ENCODE results near the gene UBR4.

Gene UBR4

DNA sequence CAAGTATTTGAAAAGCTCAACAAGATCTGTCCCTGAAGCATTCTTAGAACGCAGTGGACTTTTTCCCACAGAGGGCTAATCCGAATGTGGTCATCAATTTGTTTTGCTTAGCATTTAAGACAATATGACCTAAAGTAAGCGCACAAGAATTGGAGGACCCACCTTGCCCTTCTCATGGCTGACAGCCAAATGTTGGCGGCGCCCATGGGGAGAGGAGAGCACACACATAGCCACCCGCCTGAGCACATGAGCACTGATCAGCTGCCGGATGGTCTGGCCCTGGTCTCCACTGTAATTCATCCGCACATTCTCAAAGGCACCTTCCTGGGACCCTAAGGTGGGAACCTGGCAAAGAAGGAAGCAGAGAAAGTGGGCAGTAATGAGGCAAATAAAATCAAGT, 52.4 kb downstream of the UBR4 start:
- no peaks in the 10 kb centered on the region for H3K79me2 ChIP-seq (ENCODE audit: insufficient read depth, low read length)
- H3K36me3 ChIP-seq (ENCODE audit: insufficient read depth, low read length), result peaks cover 99% of the 10 kb centered on the region
- TF ChIP-seq EZH2 (IDR thresholded peaks at IDR 0.05; ENCODE audit: borderline replicate concordance, low read depth, low read length, severe bottlenecking), result no peak
- TF ChIP-seq, protein P1, sequence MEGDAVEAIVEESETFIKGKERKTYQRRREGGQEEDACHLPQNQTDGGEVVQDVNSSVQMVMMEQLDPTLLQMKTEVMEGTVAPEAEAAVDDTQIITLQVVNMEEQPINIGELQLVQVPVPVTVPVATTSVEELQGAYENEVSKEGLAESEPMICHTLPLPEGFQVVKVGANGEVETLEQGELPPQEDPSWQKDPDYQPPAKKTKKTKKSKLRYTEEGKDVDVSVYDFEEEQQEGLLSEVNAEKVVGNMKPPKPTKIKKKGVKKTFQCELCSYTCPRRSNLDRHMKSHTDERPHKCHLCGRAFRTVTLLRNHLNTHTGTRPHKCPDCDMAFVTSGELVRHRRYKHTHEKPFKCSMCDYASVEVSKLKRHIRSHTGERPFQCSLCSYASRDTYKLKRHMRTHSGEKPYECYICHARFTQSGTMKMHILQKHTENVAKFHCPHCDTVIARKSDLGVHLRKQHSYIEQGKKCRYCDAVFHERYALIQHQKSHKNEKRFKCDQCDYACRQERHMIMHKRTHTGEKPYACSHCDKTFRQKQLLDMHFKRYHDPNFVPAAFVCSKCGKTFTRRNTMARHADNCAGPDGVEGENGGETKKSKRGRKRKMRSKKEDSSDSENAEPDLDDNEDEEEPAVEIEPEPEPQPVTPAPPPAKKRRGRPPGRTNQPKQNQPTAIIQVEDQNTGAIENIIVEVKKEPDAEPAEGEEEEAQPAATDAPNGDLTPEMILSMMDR (IDR thresholded peaks at IDR 0.05; ENCODE audit: borderline replicate concordance, extremely low read depth, low read length, poor library complexity, severe bottlenecking), result no peak
- no peak overlapping the region for H3K27ac ChIP-seq (ENCODE audit: low read length)
- no peaks in the 10 kb centered on the region for H3K9me3 ChIP-seq (ENCODE audit: insufficient read depth, low read length, severe bottlenecking)
- no peak overlapping the region for H3K9ac ChIP-seq (ENCODE audit: low read depth, low read length)
- no peak for DNase-seq
- ATAC-seq (ENCODE audit: insufficient read depth, low read depth), result no peak
- no peaks in the 10 kb centered on the region for H3K4me1 ChIP-seq (ENCODE audit: insufficient read depth, low read length)
- no peak overlapping the region for H3K4me2 ChIP-seq (ENCODE audit: insufficient read depth, low read length)
- no peak overlapping the region for H2AFZ ChIP-seq (ENCODE audit: low read depth, low read length)
- no peaks in the 10 kb centered on the region for H4K20me1 ChIP-seq (ENCODE audit: insufficient read depth, low read length)
- H3K4me3 ChIP-seq (ENCODE audit: low read depth in 1 of 2, low read length in 2 of 2), result no peak overlapping the region
- H3K27me3 ChIP-seq (ENCODE audit: insufficient read depth, low read length, poor library complexity), result no peaks in the 10 kb centered on the region

DNA sequence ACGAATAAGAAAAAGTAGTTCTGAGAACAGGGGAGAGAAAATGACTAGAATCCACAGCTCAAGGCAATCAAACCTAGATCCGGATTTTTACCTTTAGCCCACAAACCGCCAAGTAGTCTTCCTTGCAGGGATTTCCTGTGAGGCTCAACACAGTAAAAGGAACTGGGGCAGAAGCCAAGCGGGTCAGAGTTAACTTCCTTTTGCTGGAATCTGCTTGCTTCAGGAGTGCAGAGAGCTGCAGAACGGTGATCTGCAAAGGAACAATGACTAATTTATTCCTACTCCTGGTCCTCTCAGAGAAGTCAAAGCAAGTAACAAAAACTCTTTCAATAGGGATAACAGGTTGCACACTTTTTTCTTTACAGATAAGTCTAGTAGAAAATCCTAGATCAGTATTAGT, 53.4 kb downstream of the UBR4 start:
- no peaks in the 10 kb centered on the region for H4K20me1 ChIP-seq (ENCODE audit: insufficient read depth, low read length)
- H3K27me3 ChIP-seq (ENCODE audit: insufficient read depth, low read length, poor library complexity), result no peaks in the 10 kb centered on the region
- TF ChIP-seq, protein P1 (IDR thresholded peaks at IDR 0.05; ENCODE audit: borderline replicate concordance, extremely low read depth, low read length, poor library complexity, severe bottlenecking), result no peak
- no peak for TF ChIP-seq EZH2 (IDR thresholded peaks at IDR 0.05; ENCODE audit: borderline replicate concordance, low read depth, low read length, severe bottlenecking)
- ATAC-seq (ENCODE audit: insufficient read depth, low read depth) (no peak), DNase-seq (no peak)
- no peak overlapping the region for H3K27ac ChIP-seq (ENCODE audit: low read length)
- no peaks in the 10 kb centered on the region for H3K4me1 ChIP-seq (ENCODE audit: insufficient read depth, low read length)
- H3K4me2 ChIP-seq (ENCODE audit: insufficient read depth, low read length), result no peak overlapping the region
- H3K4me3 ChIP-seq (ENCODE audit: low read depth in 1 of 2, low read length in 2 of 2), result no peak overlapping the region
- no peak overlapping the region for H2AFZ ChIP-seq (ENCODE audit: low read depth, low read length)
- no peaks in the 10 kb centered on the region for H3K79me2 ChIP-seq (ENCODE audit: insufficient read depth, low read length)
- no peaks in the 10 kb centered on the region for H3K9me3 ChIP-seq (ENCODE audit: insufficient read depth, low read length, severe bottlenecking)
- H3K9ac ChIP-seq (ENCODE audit: low read depth, low read length), result no peak overlapping the region
- H3K36me3 ChIP-seq (ENCODE audit: insufficient read depth, low read length), result peaks cover 99% of the 10 kb centered on the region

DNA sequence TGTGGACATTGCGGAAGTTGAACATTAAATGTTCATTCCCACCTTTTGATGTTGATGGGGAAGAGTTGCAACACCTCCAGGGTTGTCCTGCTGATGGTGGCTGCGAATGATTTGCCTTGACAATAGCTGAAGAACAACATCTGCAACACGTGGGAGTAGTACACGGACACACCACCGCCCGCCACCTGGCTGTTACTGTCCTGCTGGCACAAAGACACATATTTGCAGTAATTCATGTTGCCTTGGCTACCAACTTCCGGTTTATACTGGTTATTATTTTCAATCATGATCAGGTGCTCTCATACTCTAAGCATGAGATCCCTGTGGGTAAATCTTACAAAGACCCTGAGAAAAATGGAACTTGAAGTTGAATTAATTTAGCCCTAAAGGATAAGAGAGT, 55.2 kb downstream of the UBR4 start:
- no peak overlapping the region for H3K4me3 ChIP-seq (ENCODE audit: low read depth in 1 of 2, low read length in 2 of 2)
- no peaks in the 10 kb centered on the region for H3K79me2 ChIP-seq (ENCODE audit: insufficient read depth, low read length)
- H4K20me1 ChIP-seq (ENCODE audit: insufficient read depth, low read length), result no peaks in the 10 kb centered on the region
- no peak overlapping the region for H3K9ac ChIP-seq (ENCODE audit: low read depth, low read length)
- TF ChIP-seq, protein P1 (IDR thresholded peaks at IDR 0.05; ENCODE audit: borderline replicate concordance, extremely low read depth, low read length, poor library complexity, severe bottlenecking), result no peak
- DNase-seq (no peak), ATAC-seq (ENCODE audit: insufficient read depth, low read depth) (no peak)
- H3K4me1 ChIP-seq (ENCODE audit: insufficient read depth, low read length), result no peaks in the 10 kb centered on the region
- peaks cover 99% of the 10 kb centered on the region for H3K36me3 ChIP-seq (ENCODE audit: insufficient read depth, low read length)
- H3K27me3 ChIP-seq (ENCODE audit: insufficient read depth, low read length, poor library complexity), result no peaks in the 10 kb centered on the region
- no peak overlapping the region for H2AFZ ChIP-seq (ENCODE audit: low read depth, low read length)
- H3K4me2 ChIP-seq (ENCODE audit: insufficient read depth, low read length), result no peak overlapping the region
- H3K9me3 ChIP-seq (ENCODE audit: insufficient read depth, low read length, severe bottlenecking), result no peaks in the 10 kb centered on the region
- H3K27ac ChIP-seq (ENCODE audit: low read length), result no peak overlapping the region

DNA sequence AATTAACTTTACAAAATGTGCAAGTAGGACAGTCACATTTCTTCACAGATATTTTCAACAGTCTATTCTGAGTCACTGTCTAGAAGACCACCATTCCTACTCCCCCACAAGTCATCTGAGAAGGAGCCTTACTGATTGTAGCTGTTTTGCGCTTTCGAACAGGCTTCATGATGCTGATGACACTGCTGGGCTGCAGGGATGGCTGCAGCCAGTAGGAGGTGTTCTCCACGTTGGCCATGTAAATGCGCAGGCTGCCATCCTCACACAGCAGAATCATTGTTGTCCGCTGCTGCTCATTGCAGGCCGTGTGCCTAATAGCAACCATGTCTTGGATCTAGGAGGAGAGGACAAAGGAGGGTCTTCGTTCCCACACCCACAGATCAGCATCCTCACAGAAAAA, 56.9 kb downstream of the UBR4 start:
- peaks cover 100% of the 10 kb centered on the region for H3K36me3 ChIP-seq (ENCODE audit: insufficient read depth, low read length)
- no peaks in the 10 kb centered on the region for H3K4me1 ChIP-seq (ENCODE audit: insufficient read depth, low read length)
- H3K27me3 ChIP-seq (ENCODE audit: insufficient read depth, low read length, poor library complexity), result no peaks in the 10 kb centered on the region
- no peak overlapping the region for H3K4me2 ChIP-seq (ENCODE audit: insufficient read depth, low read length)
- TF ChIP-seq, protein P1 (IDR thresholded peaks at IDR 0.05; ENCODE audit: borderline replicate concordance, extremely low read depth, low read length, poor library complexity, severe bottlenecking), result peak; percentile 28
- TF ChIP-seq EZH2 (IDR thresholded peaks at IDR 0.05; ENCODE audit: borderline replicate concordance, low read depth, low read length, severe bottlenecking), result no peak
- no peak overlapping the region for H2AFZ ChIP-seq (ENCODE audit: low read depth, low read length)
- ATAC-seq (ENCODE audit: insufficient read depth, low read depth) (no peak), DNase-seq (no peak)
- H3K27ac ChIP-seq (ENCODE audit: low read length), result no peak overlapping the region
- no peak overlapping the region for H3K4me3 ChIP-seq (ENCODE audit: low read depth in 1 of 2, low read length in 2 of 2)
- no peaks in the 10 kb centered on the region for H3K9me3 ChIP-seq (ENCODE audit: insufficient read depth, low read length, severe bottlenecking)
- no peak overlapping the region for H3K9ac ChIP-seq (ENCODE audit: low read depth, low read length)
- no peaks in the 10 kb centered on the region for H3K79me2 ChIP-seq (ENCODE audit: insufficient read depth, low read length)
- H4K20me1 ChIP-seq (ENCODE audit: insufficient read depth, low read length), result 0 out of 2 replicates have a peak, but pooled peaks cover 3% of the 10 kb centered on the region
